ENCODE data around the gene PCBP4.

PCBP4 gene

DNA sequence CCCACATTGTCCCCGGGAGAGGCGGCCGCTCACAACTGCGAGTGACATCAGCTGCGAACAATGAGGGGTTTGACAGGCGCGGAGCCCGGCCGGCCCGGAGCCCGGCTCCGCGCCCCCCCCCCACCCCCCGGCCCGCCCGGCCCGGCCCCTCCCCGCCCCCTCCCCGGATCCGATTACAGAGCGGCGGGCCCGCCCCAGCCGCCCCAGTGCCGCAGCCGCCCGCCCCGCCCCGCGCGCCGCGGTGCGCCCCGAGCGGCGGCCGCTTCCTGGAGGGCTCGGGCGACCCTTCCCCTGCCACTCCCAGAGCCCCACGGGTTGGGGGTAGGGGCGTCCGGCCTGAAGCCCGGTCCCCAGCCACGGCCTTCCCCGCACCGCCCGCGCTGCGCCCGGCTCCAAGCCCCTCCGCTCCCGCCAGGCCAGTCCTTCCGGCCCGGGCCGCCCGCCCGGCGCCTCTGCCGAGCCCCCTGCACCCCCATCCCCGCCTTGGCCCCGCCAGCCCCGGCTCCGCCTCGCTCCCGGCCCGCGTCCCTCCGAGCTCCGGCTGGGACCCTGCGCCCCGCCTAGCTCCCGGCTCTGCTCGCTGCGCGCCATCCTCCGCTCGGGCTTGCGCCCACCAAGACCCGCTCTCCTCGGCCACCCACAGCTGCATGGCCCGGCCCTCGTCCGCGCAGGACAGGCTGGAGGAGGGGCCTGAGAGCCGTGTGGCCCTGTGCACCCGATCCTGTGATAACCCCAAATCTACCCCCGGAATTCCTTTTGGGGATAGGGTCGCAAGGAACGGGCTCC is at the start of gene PCBP4:
Gene PCBP4, minus strand, starts transcription at position 71 of the 786 bp plus-strand sequence. CDS start 6,214 bp downstream, outside the sequence.
- Mint-ChIP-seq H3K4me3 (peak within 1 kb of the TSS; percentile 96), H3K27me3 (no peaks in the 10 kb centered on the region), H3K27ac (peak within 1 kb of the TSS; percentile 83), H3K9me3 (no peaks in the 10 kb centered on the region), H3K36me3 (no peaks in the 10 kb centered on the region), H3K4me1 (peaks cover 22% of the 10 kb centered on the region)
- ATAC-seq (ENCODE audit: low read depth) (peak; percentile 77), DNase-seq (ENCODE audit: low spot score in 2 of 2) (peak in 1 of 2 donors; percentile 38)

DNA sequence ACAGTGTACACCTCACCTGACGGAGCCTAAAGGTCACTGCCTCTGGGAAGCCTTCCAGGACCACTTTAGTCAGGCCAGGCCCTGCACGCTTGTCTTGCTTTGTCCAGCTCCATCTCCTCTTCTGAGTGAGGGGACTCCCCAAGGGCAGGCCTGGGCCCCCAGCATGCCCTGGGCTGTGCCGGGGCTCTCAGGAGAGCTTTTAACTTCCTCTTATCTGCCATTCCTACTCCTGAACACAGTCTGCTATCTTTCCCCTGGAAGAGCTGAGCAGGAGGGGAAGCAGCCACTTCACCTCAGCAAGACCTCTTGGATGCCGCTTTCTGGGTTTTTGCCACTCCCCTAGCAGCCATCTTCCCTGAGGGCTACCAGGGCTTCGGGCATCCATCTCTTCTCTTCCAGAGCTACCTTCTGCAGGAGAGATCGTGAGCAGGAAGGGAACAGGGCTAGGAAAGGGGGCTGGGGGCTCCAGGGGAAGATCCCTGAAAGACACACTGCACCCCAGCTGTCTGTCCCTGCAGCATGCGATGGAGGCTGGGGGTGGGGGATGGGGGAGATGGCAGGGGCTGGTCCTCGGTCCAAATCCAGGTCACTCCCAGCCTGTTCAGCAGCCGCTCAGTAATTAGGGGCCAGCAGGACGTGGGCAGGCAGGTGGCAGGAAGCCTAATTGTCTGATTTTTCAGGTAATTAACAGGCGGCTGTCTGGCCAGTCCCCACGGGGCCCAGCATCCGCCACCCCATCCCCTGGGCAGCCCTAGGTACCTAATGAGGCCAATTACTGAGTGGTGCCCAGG is 48.4 kb upstream of the PCBP4 start:
- ATAC-seq (ENCODE audit: low read depth) = no peak
- Mint-ChIP-seq H3K27ac (no peak overlapping the region), H3K4me1 (no peaks in the 10 kb centered on the region), H3K9me3 (no peaks in the 10 kb centered on the region), H3K27me3 (peaks cover 2% of the 10 kb centered on the region), H3K4me3 (no peak overlapping the region), H3K36me3 (no peaks in the 10 kb centered on the region)
- no peak for DNase-seq (ENCODE audit: low spot score in 2 of 2)

DNA sequence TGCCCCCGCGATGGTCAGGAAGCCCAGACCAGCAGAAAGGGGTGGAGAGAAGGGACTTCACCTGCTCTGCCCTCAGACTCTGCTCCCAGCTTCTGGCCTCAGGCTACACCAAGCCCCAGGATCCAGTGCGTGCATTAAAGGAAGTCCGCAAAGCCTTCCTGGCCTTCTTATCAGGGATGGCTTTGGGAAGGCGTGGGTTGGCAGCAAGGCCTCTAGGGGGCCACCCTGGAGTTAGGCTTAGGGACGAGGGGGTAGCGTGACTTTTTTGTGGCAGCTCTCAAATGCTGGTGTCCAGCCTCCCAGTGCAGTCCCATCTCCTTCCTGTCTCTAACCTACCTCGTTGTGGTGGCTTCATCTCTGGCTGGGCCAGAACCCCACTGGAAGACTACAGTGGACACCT is 47.4 kb upstream of the PCBP4 start:
- no peak for ATAC-seq (ENCODE audit: low read depth)
- no peak overlapping the region for H3K27ac Mint-ChIP-seq
- no peak overlapping the region for H3K4me3 Mint-ChIP-seq
- no peak for DNase-seq (ENCODE audit: low spot score in 2 of 2)
- H3K36me3 Mint-ChIP-seq = no peaks in the 10 kb centered on the region
- peaks cover 2% of the 10 kb centered on the region for H3K9me3 Mint-ChIP-seq
- H3K4me1 Mint-ChIP-seq = no peaks in the 10 kb centered on the region
- H3K27me3 Mint-ChIP-seq = peaks cover 5% of the 10 kb centered on the region

DNA sequence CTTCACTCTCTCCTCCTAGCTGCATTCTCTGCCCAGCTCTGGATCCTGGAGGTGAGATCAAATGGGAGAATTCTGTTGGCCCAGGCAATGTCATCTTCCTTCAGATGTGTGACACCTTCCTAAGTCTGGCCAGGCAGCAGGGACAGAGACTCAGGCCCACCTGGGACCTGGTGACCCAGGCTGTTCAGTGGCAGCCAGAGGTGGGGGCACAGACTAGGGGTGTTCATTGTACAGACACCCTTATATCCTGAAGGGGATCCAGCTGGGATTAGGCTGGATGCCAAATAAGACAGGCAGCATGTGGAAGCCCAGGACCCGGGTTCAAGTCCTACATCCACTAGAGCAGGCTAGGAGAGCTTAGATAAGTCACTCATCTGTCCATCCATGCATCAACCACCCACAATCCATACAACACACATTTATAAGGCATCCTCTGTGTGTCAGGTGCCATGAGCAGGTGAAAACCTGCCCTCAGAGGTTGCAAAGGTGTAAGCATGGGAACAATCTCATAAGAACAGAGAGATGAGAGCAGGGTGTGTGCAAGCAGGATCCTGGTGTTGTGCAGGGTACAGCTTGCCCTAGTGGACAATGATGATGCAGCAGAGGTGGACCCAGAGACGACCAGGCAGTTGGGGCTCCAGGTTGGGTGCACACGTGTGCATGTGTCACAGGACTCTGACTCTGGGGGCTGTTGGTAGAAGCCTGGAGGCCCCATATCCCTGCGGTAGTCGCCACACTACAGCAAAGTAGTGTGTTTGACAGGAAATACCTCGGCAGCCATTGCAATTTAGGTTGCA is 46.7 kb upstream of the PCBP4 start:
- Mint-ChIP-seq H3K36me3 (no peaks in the 10 kb centered on the region), H3K27ac (no peak overlapping the region), H3K27me3 (peaks cover 5% of the 10 kb centered on the region), H3K9me3 (peaks cover 2% of the 10 kb centered on the region), H3K4me1 (no peaks in the 10 kb centered on the region), H3K4me3 (no peak overlapping the region)
- DNase-seq (ENCODE audit: low spot score in 2 of 2) (no peak), ATAC-seq (ENCODE audit: low read depth) (no peak)

DNA sequence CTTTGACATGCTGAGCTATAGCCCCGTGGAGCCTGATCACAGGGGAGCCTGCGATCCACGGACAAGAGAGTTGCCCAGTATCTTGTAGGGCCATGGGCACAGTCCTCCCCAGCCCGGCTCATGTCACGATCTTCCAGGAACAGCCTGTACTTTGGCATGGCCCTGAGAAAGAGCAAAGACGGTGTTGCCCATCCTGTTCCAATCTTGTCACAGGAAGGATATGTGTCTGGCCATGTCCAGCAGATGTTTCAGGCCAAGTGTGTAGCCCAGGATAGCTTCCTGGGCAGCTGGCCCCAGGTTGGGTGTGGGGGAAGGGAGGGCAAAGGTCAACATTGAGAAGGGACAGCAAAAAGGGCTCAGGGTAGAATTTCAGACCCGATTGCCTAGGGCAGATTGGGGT is 45.4 kb upstream of the PCBP4 start:
- no peak overlapping the region for H3K4me3 Mint-ChIP-seq
- H3K27me3 Mint-ChIP-seq = peaks cover 5% of the 10 kb centered on the region
- ATAC-seq (ENCODE audit: low read depth) = no peak
- no peaks in the 10 kb centered on the region for H3K4me1 Mint-ChIP-seq
- no peak overlapping the region for H3K27ac Mint-ChIP-seq
- peaks cover 2% of the 10 kb centered on the region for H3K9me3 Mint-ChIP-seq
- no peaks in the 10 kb centered on the region for H3K36me3 Mint-ChIP-seq
- DNase-seq (ENCODE audit: low spot score in 2 of 2) = no peak

DNA sequence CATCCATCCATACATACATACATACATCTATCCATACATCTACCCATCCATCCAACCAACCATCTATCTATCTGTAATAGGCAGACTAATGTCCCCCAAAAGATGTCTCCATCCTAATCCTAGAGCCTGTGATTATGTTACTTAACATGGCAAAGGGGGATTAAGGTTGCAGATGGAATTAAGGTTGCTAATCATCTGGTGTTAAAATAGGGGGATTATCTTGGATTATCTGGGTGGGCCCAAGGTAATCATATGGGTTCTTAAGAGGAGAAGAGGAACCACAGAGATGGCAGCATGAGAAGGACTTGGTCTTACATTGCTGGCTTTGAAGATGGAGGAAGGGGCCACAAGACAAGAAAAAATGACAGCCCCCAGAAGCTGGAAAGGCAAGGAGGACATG is 43.2 kb upstream of the PCBP4 start:
- Mint-ChIP-seq H3K9me3 (peaks cover 2% of the 10 kb centered on the region), H3K36me3 (no peaks in the 10 kb centered on the region), H3K27ac (no peak overlapping the region), H3K27me3 (peaks cover 5% of the 10 kb centered on the region), H3K4me3 (no peak overlapping the region), H3K4me1 (no peaks in the 10 kb centered on the region)
- DNase-seq (ENCODE audit: low spot score in 2 of 2) = no peak
- no peak for ATAC-seq (ENCODE audit: low read depth)

DNA sequence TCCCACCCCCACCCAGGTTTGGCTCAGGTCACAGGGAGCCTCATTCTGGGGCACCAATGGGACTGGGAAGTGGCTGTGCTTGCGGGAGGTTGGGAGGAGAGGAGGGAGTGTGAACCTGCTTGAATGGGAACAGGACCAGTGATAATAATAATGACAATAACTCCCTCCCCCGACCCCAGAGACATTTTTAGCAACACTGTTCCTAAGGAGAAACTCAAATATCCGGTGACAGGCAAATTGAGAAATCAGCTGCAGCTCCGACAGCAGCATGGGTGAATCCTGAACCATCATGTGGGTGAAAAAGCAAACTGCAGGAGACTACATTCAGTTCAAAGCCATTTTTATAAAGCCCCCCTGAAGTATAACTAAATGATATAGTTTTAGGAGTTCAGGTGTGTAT is 40.0 kb upstream of the PCBP4 start:
- Mint-ChIP-seq H3K4me3 (no peak overlapping the region), H3K4me1 (no peaks in the 10 kb centered on the region), H3K27me3 (peaks cover 5% of the 10 kb centered on the region), H3K27ac (no peak overlapping the region), H3K36me3 (no peaks in the 10 kb centered on the region), H3K9me3 (peaks cover 2% of the 10 kb centered on the region)
- ATAC-seq (ENCODE audit: low read depth) (no peak), DNase-seq (ENCODE audit: low spot score in 2 of 2) (no peak)

DNA sequence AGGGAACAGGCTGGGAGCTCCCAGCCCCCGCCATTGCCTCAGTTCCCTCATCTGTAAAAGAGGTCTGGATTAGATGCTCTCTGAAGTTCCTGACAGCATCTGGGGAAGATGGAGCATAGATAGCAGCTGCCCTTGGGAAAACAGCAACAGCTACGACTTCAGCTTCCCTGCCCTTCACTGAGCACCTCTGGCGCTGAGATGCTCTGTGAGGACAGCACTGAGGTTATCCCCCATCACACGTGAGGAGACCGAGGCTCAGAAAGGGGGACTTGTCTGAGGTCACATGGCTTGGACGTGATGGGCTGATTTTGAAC is 39.5 kb upstream of the PCBP4 start:
- Mint-ChIP-seq H3K4me3 (no peak overlapping the region), H3K27ac (no peak overlapping the region), H3K27me3 (peaks cover 3% of the 10 kb centered on the region), H3K36me3 (no peaks in the 10 kb centered on the region), H3K4me1 (no peaks in the 10 kb centered on the region), H3K9me3 (peaks cover 2% of the 10 kb centered on the region)
- DNase-seq (ENCODE audit: low spot score in 2 of 2) (no peak), ATAC-seq (ENCODE audit: low read depth) (no peak)

DNA sequence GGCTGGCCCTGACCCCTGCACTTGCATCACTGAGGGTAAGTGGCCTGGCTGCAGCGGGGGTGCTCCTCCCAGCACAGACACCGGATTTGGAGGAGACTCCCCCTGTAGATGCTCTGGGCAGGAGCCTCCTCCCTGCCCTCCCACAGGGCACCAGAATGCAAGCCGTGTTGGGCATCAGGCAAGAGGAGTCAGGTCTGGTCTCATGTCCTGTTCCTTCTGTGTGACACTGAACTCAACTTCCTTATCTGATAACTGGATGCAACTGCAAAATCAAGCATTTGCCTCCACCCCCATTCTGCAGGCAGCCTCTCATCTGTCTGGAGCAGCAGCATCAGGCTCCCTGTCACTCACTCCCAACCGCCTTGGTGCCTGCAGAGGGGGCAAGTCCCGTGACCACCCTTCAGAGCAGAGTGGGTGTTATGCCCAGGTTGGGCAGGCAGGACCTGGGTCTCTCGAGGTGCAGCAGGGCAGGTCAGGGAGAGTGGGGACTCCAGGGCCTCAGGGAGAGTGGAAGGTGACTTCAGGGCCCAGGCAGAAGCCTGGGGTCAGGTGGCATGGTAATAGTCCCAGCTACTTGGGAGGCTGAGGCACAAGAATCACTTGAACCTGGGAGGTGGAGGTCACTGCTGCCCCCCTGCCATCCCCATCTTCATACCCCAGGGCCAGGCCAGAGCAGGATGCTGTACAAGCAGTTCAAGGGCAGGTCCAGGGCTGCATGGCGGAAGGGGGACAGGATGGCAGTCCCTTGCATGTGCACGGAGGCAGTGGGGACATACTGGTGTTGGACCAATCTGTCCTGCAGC is 39.0 kb upstream of the PCBP4 start:
- Mint-ChIP-seq H3K27me3 (peaks cover 3% of the 10 kb centered on the region), H3K36me3 (no peaks in the 10 kb centered on the region), H3K27ac (no peak overlapping the region), H3K4me1 (peaks cover 3% of the 10 kb centered on the region), H3K9me3 (peaks cover 2% of the 10 kb centered on the region), H3K4me3 (no peak overlapping the region)
- DNase-seq (ENCODE audit: low spot score in 2 of 2) (no peak), ATAC-seq (ENCODE audit: low read depth) (no peak)

DNA sequence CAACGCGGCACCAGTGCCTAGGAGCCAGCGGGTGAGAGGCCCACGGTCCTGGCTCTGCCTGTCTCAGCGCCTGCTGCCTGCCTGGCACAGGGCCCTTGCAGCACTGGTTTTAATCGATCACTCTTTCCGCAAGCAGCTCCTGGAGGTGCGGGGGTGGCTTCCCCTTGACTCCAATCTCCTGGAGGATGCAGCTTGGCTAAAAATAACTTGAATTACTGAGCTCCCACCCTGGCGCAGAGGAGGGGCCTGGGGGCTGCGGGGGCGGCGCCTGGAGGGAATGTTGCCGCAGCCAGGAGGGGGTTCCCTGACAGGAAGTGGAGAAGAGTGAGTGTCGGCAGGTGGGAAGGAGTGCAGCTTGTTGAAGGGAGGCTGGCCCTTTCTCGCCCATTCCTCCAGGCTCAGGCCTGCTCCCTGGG is 38.3 kb upstream of the PCBP4 start:
- DNase-seq (ENCODE audit: low spot score in 2 of 2) = no peak

DNA sequence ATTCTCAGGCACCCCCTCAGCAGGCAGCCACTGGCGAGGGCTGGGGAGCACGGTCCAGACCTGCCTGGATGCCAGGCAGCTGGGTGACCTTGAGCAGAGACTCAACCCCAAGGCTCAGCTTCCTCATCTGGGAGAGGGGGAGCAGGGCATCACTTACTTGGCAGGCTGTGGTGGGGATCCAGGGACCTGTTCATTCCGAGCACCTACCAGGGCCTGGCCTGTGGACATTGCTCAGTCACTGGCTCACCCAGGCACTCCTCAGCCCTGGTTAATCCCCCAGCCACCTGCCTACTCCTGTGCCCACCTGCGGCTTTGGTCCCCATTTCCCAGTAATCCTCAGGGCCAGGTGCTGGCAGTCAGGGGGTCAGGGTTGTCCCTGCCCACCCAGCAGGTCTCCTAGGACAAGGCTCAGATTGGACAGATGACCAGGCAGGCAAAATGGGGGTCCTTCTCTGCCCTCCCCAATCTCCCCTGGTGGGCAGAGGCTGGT is 37.7 kb upstream of the PCBP4 start:
- Mint-ChIP-seq H3K4me3 (no peak overlapping the region), H3K27me3 (no peaks in the 10 kb centered on the region), H3K36me3 (no peaks in the 10 kb centered on the region), H3K4me1 (peaks cover 3% of the 10 kb centered on the region), H3K9me3 (no peaks in the 10 kb centered on the region), H3K27ac (no peak overlapping the region)
- ATAC-seq (ENCODE audit: low read depth) (no peak), DNase-seq (ENCODE audit: low spot score in 2 of 2) (no peak)

More for the DNA sequence above, 38.3 kb upstream of the PCBP4 start:
- no peak for ATAC-seq (ENCODE audit: low read depth)
- no peak overlapping the region for H3K4me3 Mint-ChIP-seq
- peaks cover 2% of the 10 kb centered on the region for H3K9me3 Mint-ChIP-seq
- peaks cover 3% of the 10 kb centered on the region for H3K27me3 Mint-ChIP-seq
- H3K4me1 Mint-ChIP-seq = peaks cover 3% of the 10 kb centered on the region
- no peaks in the 10 kb centered on the region for H3K36me3 Mint-ChIP-seq
- H3K27ac Mint-ChIP-seq = no peak overlapping the region

DNA sequence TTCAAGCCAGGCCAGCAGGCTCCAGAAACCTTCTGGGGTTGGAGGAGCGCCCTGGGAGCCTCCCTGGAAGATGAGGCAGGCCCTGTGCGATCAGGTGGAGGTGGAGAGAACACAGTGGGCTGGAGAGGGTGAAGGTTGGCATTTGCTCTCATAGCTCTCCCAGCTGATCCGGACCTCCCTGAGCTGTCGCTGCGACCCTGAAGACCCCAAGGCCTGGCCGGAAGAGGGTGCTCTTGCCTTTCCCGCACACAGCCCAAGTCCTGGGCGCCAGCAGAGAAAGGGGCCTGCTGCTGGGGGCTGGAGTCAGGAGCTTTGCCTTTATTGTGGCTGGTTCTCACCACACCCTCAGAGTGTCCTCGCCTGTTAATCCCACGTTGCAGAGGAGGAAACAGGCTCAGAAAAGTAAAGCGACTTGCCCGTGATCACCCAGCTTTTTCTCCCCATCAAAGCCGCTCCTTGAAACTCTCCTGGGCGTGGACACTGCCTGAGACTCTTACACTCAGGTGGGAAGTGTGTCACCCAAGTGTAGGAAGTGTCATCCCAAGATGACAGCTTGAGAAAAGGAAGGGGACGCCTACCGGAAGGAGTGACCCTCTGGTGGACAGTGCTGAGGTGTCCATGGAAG is 37.0 kb upstream of the PCBP4 start:
- H3K27ac Mint-ChIP-seq = no peak overlapping the region
- H3K4me1 Mint-ChIP-seq = peaks cover 3% of the 10 kb centered on the region
- no peaks in the 10 kb centered on the region for H3K27me3 Mint-ChIP-seq
- H3K36me3 Mint-ChIP-seq = no peaks in the 10 kb centered on the region
- DNase-seq (ENCODE audit: low spot score in 2 of 2) (no peak), ATAC-seq (ENCODE audit: low read depth) (no peak)
- H3K4me3 Mint-ChIP-seq = no peak overlapping the region
- H3K9me3 Mint-ChIP-seq = no peaks in the 10 kb centered on the region

DNA sequence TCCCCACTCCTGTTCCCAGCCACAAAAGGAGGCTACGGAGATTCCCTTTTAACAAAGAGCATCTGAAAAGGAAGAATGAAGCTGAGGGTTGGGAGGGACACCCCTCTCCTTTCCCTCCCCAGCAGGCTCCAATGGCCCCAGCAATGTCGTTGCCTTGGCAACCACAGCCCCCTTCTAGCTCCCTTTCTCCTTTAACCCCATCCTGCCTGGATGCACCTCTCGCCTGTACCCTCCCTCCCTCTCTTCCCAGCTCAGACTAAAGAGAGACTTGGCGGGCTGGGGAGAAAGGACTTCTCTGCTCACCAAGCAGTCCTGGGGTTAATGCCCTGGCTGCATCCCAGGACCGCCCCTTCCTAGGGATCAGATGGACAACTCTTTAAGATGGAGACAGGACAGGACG is 35.5 kb upstream of the PCBP4 start:
- ATAC-seq (ENCODE audit: low read depth) (no peak), DNase-seq (ENCODE audit: low spot score in 2 of 2) (no peak)
- H3K36me3 Mint-ChIP-seq = no peaks in the 10 kb centered on the region
- H3K27ac Mint-ChIP-seq = no peak overlapping the region
- no peaks in the 10 kb centered on the region for H3K9me3 Mint-ChIP-seq
- no peaks in the 10 kb centered on the region for H3K27me3 Mint-ChIP-seq
- peaks cover 3% of the 10 kb centered on the region for H3K4me1 Mint-ChIP-seq
- H3K4me3 Mint-ChIP-seq = no peak overlapping the region
